Tongue (tissue), 2 donors: Measurements from ENCODE around the gene ZNF532. TPM values are rescaled to one million over a fixed set of nuclear protein-coding genes. Genes with fewer than 3 reads are reported as not detected.

Experiments
- small RNA-seq: library from RNA; depleted of rRNA; stranded (forward); fragments of <200 nt; gene quantifications from one replicate; pipeline ENCODE3, GENCODE V24; 2014; ENCODE audit warnings: low replicate concordance
- total RNA-seq: library from RNA; depleted of rRNA; stranded (reverse); fragments of >200 nt; gene quantifications from one replicate; pipeline ENCODE4 v1.2.3, GENCODE V29; 2014

The ZNF532 gene
- total RNA-seq, 1 donor from 2014 or later: 86.1 TPM

Small RNA genes within 50 kb of the gene (small RNA-seq; reads per million reads assigned to genes)
- gene RF00096 (not detected), gene RNU2-69P (0.16 reads per million, percentile 9 among the genes with 10 or more reads in this experiment)

Other genes starting within 250 kb of the ZNF532 start
- 7.6 TPM for gene ALPK2, start 235.8 kb upstream of the ZNF532 start, total RNA-seq
- 22.2 TPM for gene MALT1, start 193.4 kb upstream of the ZNF532 start, total RNA-seq